VCaP (cell line): ENCODE results near the gene RND1.
"Not testable (repeated sequence)": the region's sequence is repeated elsewhere in the genome, so short reads cannot be mapped to it uniquely, and the experiment has no call there.

Experiments
- H3K27ac ChIP-seq: fragments of 450-650 bp; 2 replicates; pipeline ENCODE4 v1.5.1; 2017
- CTCF ChIP-seq: fragments of 450-650 bp; conservative IDR thresholded peaks from 2 replicates; pipeline ENCODE4 v1.5.1; 2017; ENCODE audit warnings: mild to moderate bottlenecking, moderate library complexity

RND1 gene

DNA sequence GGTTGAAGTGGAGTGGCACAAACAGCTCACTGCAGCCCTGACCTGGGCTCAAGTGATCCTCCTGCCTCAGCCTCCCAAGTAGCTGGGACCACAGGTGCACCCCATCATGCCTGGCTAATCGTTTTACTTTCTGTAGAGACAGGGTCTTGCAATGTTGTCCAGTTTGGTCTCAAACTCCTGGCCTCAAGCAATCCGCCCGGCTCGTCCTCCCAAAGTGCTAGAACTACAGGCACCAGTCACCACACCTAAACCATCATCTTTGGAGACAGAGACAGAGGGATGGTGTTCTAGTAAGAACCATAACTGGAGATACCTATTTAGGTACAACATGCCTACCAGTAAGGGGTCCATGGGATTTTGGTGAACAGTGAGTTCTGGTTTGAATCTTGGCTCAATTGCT is 11.2 kb downstream of the RND1 start:
- no peak overlapping the region for H3K27ac ChIP-seq
- TF ChIP-seq CTCF: no peak

DNA sequence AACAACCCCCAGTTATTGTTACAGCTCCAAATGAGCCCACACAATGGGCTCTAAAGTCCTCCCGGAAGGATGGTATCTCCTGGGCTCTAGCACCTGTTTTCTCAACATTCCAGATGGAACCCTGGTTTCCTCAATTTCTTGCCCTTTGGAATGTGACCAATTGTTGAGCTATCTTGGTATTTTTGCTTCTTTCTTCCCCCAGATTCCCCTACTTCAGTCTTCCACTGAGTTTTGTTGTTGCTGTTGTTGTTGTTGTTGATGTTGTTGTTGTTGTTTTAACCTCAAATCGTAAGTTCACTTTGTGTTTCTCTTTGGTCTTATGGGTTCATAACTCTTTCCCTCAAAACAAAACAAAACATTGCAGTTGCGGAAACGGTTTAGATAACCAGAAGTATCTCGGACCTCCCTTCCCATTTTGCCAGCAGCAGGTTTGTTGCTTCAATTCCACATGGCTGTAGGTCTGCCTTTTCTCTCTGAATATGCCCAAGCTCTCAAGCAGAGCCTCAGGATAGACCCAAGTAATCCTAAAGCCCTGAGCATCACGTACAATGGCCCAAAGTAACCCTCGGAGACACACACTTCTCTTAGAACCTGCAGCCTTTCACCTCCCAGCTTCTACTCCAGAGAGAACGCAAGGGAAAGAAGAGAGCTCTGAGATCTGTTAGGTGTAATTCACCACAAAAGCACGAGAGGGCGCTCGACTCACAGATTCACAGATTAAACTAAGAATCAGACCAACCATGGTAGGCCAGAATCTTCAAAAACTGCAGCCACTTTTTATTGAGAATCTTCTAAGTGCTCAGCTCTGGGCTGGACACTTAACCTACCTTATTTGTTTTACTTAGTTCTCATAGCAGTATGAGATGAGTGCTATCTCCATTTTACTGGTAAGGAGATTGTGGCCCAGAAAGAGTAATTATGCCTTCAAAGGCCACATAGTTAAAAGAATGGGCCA is 12.7 kb downstream of the RND1 start:
- peak overlapping the region; percentile 97 for H3K27ac ChIP-seq
- peak; percentile 90 for TF ChIP-seq CTCF

- peak within 1 kb of the TSS; percentile 97 for H3K27ac ChIP-seq
- no peak for TF ChIP-seq CTCF
Observed at GRCh38 chr12:48851883-48852733, 13.6 kb downstream of the RND1 start, which contains the start of gene DDX23. Gene DDX23, minus strand, starts transcription at chr12:48852163. Its CDS starts 6,381 bp downstream, at chr12:48845782.

DNA sequence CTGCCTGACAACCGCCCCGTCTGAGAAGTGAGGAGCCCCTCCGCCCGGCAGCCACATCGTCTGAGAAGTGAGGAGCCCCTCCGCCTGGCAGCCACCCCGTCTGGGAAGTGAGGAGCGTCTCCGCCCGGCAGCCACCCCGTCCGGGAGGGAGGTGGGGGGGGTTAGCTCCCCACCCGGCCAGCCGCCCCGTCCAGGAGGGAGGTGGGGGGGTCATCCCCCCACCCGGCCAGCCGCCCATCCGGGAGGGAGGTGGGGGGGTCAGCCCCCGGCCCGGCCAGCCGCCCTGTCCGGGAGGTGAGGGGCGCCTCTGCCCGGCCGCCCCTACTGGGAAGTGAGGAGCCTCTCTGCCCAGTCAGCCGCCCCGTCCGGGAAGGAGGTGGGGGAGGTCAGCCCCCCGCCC is 23.6 kb downstream of the RND1 start:
- not testable (repeated sequence) for H3K27ac ChIP-seq

- no peak for TF ChIP-seq CTCF
- H3K27ac ChIP-seq: no peak overlapping the region
Observed at GRCh38 chr12:48838048-48838447, 27.6 kb downstream of the RND1 start.

DNA sequence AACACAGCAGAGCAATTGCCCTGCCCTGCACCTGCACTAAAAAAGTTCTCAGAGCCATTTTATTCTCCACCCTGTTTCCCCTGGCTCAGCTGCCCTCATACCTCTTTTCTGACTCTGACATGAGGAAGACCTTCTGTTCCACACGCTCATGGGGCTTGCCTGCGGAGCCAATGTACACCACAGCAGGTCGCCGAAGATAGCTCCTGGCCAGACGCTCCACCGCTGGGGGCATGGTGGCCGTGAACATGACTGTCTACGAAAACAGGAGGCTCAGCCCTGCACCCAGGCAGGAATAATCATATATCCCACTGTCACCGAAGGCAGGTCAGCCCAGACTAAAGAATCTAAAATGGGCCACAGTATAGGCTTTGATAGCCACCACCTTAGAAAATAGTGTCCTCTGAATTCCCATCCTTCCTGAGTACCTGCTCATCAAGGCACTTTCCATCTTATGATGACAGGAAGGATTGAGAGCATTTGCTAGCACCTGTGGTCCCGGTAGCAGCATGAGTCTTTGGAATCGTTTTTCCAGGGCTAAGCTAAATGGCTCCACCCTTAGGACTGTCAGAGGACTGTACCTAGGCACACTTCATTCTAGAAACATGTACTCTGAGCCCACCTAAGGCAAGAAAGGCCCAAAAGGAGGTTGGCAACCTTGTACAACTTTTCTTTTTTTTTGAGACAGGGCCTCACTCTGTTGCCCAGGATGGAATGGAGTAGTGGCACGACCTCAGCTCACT is 33.2 kb downstream of the RND1 start:
- no peak overlapping the region for H3K27ac ChIP-seq
- no peak for TF ChIP-seq CTCF

- no peak overlapping the region for H3K27ac ChIP-seq
- no peak for TF ChIP-seq CTCF
Observed at GRCh38 chr12:48831257-48831656, 34.4 kb downstream of the RND1 start.
